SK-N-SH (cell line): Measurements from ENCODE around the gene ATP6V0E2. TPM values are rescaled to one million over a fixed set of nuclear protein-coding genes. Genes with fewer than 3 reads are reported as not detected.

ENCODE experiments used
- CTCF ChIA-PET: fragments of 300-600, 350-600 bp; formaldehyde crosslinking; extraction: SDS; loops from one replicate; lab custom pipeline; 2021; lab: Yijun Ruan, JAX
- POLR2A ChIA-PET: fragments of 350-600 bp; sonication (Branson Sonifier 250); formaldehyde crosslinking; extraction: SDS; loops from one replicate; lab custom pipeline; 2020; ENCODE audit warnings: antibody characterized with exemption, inconsistent platforms; lab: Yijun Ruan, JAX
- DNase-seq: peaks from one replicate; pipeline ENCODE4 v3.0.0; 2012
- H2AFZ ChIP-seq: fragments of 200-600 bp; sonication (generic); 2 replicates; pipeline ENCODE4 v1.8.1; 2016; ENCODE audit warnings: antibody characterized with exemption, mild to moderate bottlenecking, low read depth
- H3F3A ChIP-seq: fragments of 200-600 bp; sonication (generic); replicated peaks from 2 replicates; pipeline ENCODE3; 2016; ENCODE audit warnings: antibody characterized with exemption, mild to moderate bottlenecking; ENCODE audit not compliant: insufficient read depth
- H3K27ac ChIP-seq, 2 experiments: fragments of 200-500 bp in 1 of 2; fragments of 200-600 bp in 1 of 2; sonication (Bioruptor generic) in 1 of 2; sonication (generic), shearing (Covaris generic) in 1 of 2; 2 replicates each; pipeline versions ENCODE4 v1.5.1 to v1.6.1; 2014 to 2016; ENCODE audit warnings: low read depth in 2 of 2, inconsistent platforms in 1 of 2, low read length in 1 of 2, mild to moderate bottlenecking in 1 of 2, mixed read lengths in 1 of 2
- H3K27me3 ChIP-seq: fragments of 200-600 bp; sonication (generic), shearing (Covaris generic); 2 replicates; pipeline ENCODE4 v1.6.1; 2016; ENCODE audit warnings: mixed run types; ENCODE audit not compliant: insufficient read depth
- H3K36me3 ChIP-seq, 2 experiments: fragments of 200-500 bp in 1 of 2; fragments of 200-600 bp in 1 of 2; sonication (Bioruptor generic) in 1 of 2; sonication (generic) in 1 of 2; replicated peaks in 1 of 2; 2 replicates each; pipeline versions ENCODE3 to v1.5.1; 2014 to 2016; ENCODE audit warnings: low read length in 1 of 2, mild to moderate bottlenecking in 1 of 2; ENCODE audit not compliant: insufficient read depth in 2 of 2, control insufficient read depth in 1 of 2
- H3K4me1 ChIP-seq, 2 experiments: fragments of 200-500 bp in 1 of 2; fragments of 200-600 bp in 1 of 2; sonication (Bioruptor generic) in 1 of 2; sonication (generic), shearing (Covaris generic) in 1 of 2; 2 replicates each; pipeline versions ENCODE4 v1.5.1 to v1.6.1; 2014 to 2016; ENCODE audit warnings: low read depth in 1 of 2, low read length in 1 of 2, mixed run types in 1 of 2; ENCODE audit not compliant: insufficient read depth in 2 of 2, control insufficient read depth in 1 of 2
- H3K4me2 ChIP-seq: fragments of 200-600 bp; sonication (generic), shearing (Covaris generic); 2 replicates; pipeline ENCODE4 v1.6.1; 2017; ENCODE audit warnings: mixed run types
- H3K4me3 ChIP-seq, 2 experiments: fragments of 200-500 bp in 1 of 2; fragments of 200-600 bp in 1 of 2; sonication (Bioruptor generic) in 1 of 2; sonication (generic), shearing (Covaris generic) in 1 of 2; 2 replicates each; pipeline versions ENCODE4 v1.5.1 to v1.8.1; 2014 to 2016; ENCODE audit warnings: low read depth in 2 of 2, inconsistent platforms in 1 of 2, low read length in 1 of 2, mild to moderate bottlenecking in 1 of 2, mixed read lengths in 1 of 2, moderate library complexity in 1 of 2
- H3K79me2 ChIP-seq: fragments of 200-600 bp; sonication (generic); 2 replicates; pipeline ENCODE4 v1.8.1; 2017; ENCODE audit warnings: mild to moderate bottlenecking; ENCODE audit not compliant: insufficient read depth
- H3K9ac ChIP-seq: fragments of 200-600 bp; sonication (generic); 2 replicates; pipeline ENCODE4 v1.6.1; 2017; ENCODE audit warnings: mixed run types
- H3K9me2 ChIP-seq: fragments of 200-600 bp; sonication (generic); 2 replicates; pipeline ENCODE4 v1.6.1; 2017; ENCODE audit warnings: mixed run types
- H3K9me3 ChIP-seq: fragments of 200-600 bp; sonication (generic); 2 replicates; pipeline ENCODE4 v1.6.1; 2017; ENCODE audit warnings: mixed run types, mild to moderate bottlenecking, moderate library complexity
- H4K20me1 ChIP-seq: fragments of 200-600 bp; sonication (generic); 2 replicates; pipeline ENCODE4 v1.6.1; 2017; ENCODE audit warnings: mild to moderate bottlenecking, mixed run types; ENCODE audit not compliant: insufficient read depth
- CHD2 ChIP-seq: fragments of 150-350 bp; IDR thresholded peaks from 2 replicates; pipeline ENCODE4 v1.6.1; 2018; ENCODE audit warnings: low read length; ENCODE audit not compliant: partially characterized antibody
- ELF1 ChIP-seq: IDR thresholded peaks from 2 replicates; pipeline ENCODE4 v1.4.0; 2012
- FOSL2 ChIP-seq: IDR thresholded peaks from 2 replicates; pipeline ENCODE4 v1.4.0; 2012; ENCODE audit warnings: low read depth, mild to moderate bottlenecking, moderate library complexity, borderline replicate concordance
- GATA2 ChIP-seq: sonication (generic); formaldehyde crosslinking; IDR thresholded peaks from 2 replicates; pipeline ENCODE4 v1.5.0; 2020; ENCODE audit warnings: mild to moderate bottlenecking, missing genetic modification reagents
- MEF2A ChIP-seq: IDR thresholded peaks from 2 replicates; pipeline ENCODE4 v1.4.0; 2012; ENCODE audit warnings: low read depth, borderline replicate concordance
- MXI1 ChIP-seq: IDR thresholded peaks from 2 replicates; pipeline ENCODE4 v1.6.1; 2012; ENCODE audit warnings: mild to moderate bottlenecking, low read depth, low read length, improper control_type of control experiment
- WGBS: methylation state at CpG from one replicate; pipeline ENCODE4 v1.1.6; 2017; ENCODE audit warnings: low lambda C conversion rate; 5-methylcytosine and 5-hydroxymethylcytosine counted together
- polyA plus RNA-seq, 3 experiments: library from polyadenylated mRNA; depleted of rRNA; stranded (reverse); fragments of >200 nt; gene quantifications; 2 replicates each; pipeline ENCODE4 v1.2.3, GENCODE V29; 2012
- TF ChIP-seq, protein P1 (sequence below): fragments of 200-600 bp; sonication (generic); IDR thresholded peaks from 2 replicates; pipeline ENCODE4 v1.6.1; 2017; ENCODE audit warnings: antibody characterized with exemption, mild to moderate bottlenecking, moderate library complexity
- TF ChIP-seq, protein P2 (sequence below): IDR thresholded peaks from 2 replicates; pipeline ENCODE4 v1.4.0; 2012; ENCODE audit warnings: low read depth
- TF ChIP-seq, protein P3 (sequence below): IDR thresholded peaks from 2 replicates; pipeline ENCODE4 v1.6.1; 2012; ENCODE audit warnings: mild to moderate bottlenecking, low read depth, low read length, moderate library complexity

The ATP6V0E2 gene
- polyA plus RNA-seq, 1 of the 3 experiments (the other 2 are of a cell fraction) = 49.6 TPM

DNA sequence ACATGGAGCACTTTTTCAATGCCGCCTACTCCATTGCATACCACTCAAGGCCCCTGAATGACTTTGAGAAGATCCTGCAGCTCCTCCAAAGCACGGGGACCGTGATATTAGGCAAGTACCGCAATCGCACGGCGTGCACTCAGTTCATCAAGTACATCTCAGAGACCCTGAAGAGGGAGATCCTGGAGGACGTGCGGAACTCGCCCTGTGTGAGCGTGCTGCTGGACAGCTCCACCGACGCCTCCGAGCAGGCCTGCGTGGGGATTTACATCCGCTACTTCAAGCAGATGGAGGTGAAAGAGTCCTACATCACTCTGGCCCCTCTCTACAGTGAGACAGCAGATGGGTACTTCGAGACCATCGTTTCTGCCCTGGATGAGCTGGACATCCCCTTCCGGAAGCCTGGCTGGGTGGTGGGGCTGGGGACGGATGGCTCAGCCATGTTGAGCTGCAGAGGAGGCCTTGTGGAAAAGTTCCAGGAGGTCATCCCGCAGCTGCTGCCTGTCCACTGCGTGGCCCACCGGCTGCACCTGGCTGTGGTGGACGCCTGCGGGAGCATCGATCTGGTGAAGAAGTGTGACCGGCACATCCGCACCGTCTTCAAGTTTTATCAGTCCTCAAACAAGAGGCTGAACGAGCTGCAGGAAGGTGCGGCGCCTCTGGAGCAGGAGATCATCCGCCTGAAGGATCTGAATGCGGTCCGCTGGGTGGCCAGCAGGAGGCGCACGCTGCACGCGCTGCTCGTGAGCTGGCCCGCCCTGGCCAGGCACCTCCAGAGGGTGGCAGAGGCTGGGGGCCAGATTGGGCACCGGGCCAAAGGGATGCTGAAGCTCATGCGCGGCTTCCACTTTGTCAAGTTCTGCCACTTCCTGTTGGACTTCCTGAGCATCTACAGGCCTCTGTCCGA lies 12.7 kb upstream of the ATP6V0E2 start:
- H4K20me1 ChIP-seq = no peaks in the 10 kb centered on the region
- DNase-seq = peak; percentile 65
- no peak overlapping the region for H3K4me3 ChIP-seq
- WGBS = 90% methylated on average over 45 of the region's 45 CpGs
- H3K4me1 ChIP-seq = peaks cover 0 to under 1% of the 10 kb centered on the region in 2 experiments; a peak in 1 of 4 replicates
- no peaks in the 10 kb centered on the region for H3K9me2 ChIP-seq
- ChIA-PET POLR2A (no interaction called here), CTCF (interaction anchor here (0.8 to 2.7 kb wide), 8 partner anchors 9 to 67 kb away, joined by 3 to 6 read pairs (median 4); no protein-coding TSS in a partner anchor)
- peaks cover 4 to 49% of the 10 kb centered on the region in 2 experiments for H3K36me3 ChIP-seq
- H3K9ac ChIP-seq = no peak overlapping the region
- no peaks in the 10 kb centered on the region for H3K27me3 ChIP-seq
- TF ChIP-seq FOSL2 = no peak
- TF ChIP-seq GATA2 (CRISPR knock-in tag) = no peak
- TF ChIP-seq CHD2 = no peak
- TF ChIP-seq, protein P1, sequence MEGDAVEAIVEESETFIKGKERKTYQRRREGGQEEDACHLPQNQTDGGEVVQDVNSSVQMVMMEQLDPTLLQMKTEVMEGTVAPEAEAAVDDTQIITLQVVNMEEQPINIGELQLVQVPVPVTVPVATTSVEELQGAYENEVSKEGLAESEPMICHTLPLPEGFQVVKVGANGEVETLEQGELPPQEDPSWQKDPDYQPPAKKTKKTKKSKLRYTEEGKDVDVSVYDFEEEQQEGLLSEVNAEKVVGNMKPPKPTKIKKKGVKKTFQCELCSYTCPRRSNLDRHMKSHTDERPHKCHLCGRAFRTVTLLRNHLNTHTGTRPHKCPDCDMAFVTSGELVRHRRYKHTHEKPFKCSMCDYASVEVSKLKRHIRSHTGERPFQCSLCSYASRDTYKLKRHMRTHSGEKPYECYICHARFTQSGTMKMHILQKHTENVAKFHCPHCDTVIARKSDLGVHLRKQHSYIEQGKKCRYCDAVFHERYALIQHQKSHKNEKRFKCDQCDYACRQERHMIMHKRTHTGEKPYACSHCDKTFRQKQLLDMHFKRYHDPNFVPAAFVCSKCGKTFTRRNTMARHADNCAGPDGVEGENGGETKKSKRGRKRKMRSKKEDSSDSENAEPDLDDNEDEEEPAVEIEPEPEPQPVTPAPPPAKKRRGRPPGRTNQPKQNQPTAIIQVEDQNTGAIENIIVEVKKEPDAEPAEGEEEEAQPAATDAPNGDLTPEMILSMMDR = peak; percentile 37
- no peak for TF ChIP-seq MEF2A
- no peak for TF ChIP-seq MXI1
- TF ChIP-seq ELF1 = no peak
- TF ChIP-seq, protein P2, sequence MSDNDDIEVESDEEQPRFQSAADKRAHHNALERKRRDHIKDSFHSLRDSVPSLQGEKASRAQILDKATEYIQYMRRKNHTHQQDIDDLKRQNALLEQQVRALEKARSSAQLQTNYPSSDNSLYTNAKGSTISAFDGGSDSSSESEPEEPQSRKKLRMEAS = no peak
- TF ChIP-seq, protein P3, sequence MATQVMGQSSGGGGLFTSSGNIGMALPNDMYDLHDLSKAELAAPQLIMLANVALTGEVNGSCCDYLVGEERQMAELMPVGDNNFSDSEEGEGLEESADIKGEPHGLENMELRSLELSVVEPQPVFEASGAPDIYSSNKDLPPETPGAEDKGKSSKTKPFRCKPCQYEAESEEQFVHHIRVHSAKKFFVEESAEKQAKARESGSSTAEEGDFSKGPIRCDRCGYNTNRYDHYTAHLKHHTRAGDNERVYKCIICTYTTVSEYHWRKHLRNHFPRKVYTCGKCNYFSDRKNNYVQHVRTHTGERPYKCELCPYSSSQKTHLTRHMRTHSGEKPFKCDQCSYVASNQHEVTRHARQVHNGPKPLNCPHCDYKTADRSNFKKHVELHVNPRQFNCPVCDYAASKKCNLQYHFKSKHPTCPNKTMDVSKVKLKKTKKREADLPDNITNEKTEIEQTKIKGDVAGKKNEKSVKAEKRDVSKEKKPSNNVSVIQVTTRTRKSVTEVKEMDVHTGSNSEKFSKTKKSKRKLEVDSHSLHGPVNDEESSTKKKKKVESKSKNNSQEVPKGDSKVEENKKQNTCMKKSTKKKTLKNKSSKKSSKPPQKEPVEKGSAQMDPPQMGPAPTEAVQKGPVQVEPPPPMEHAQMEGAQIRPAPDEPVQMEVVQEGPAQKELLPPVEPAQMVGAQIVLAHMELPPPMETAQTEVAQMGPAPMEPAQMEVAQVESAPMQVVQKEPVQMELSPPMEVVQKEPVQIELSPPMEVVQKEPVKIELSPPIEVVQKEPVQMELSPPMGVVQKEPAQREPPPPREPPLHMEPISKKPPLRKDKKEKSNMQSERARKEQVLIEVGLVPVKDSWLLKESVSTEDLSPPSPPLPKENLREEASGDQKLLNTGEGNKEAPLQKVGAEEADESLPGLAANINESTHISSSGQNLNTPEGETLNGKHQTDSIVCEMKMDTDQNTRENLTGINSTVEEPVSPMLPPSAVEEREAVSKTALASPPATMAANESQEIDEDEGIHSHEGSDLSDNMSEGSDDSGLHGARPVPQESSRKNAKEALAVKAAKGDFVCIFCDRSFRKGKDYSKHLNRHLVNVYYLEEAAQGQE = 0 out of 2 replicates have a peak, but pooled peaks have one; percentile 31
- no peak overlapping the region for H3K27ac ChIP-seq
- no peaks in the 10 kb centered on the region for H3F3A ChIP-seq
- no peak overlapping the region for H3K4me2 ChIP-seq
- no peak overlapping the region for H2AFZ ChIP-seq
- H3K9me3 ChIP-seq = no peaks in the 10 kb centered on the region
- no peaks in the 10 kb centered on the region for H3K79me2 ChIP-seq
